Measurements from ENCODE around the gene MID1IP1. TPM values are rescaled to one million over a fixed set of nuclear protein-coding genes. Genes with fewer than 3 reads are reported as not detected.

MID1IP1 gene
- polyA plus RNA-seq, 1 donor from 2014 or later: 8.2 TPM

- no peaks in the 10 kb centered on the region for H3K27me3 ChIP-seq (ENCODE audit: insufficient read depth, low read depth, low read length)
- no peaks in the 10 kb centered on the region for H3F3A ChIP-seq (ENCODE audit: insufficient read depth, low read length, poor library complexity, severe bottlenecking)
- H3K79me2 ChIP-seq (replicated peaks; ENCODE audit: insufficient read depth, low read length): no peaks in the 10 kb centered on the region
- no peak overlapping the region for H3K4me2 ChIP-seq (ENCODE audit: low read length)
- no peaks in the 10 kb centered on the region for H3K9me2 ChIP-seq (ENCODE audit: insufficient read depth, low read length)
- no peaks in the 10 kb centered on the region for H3K9me3 ChIP-seq (ENCODE audit: low read length)
- H3K4me3 ChIP-seq (ENCODE audit: low read length): no peak overlapping the region
- no peaks in the 10 kb centered on the region for H4K20me1 ChIP-seq (ENCODE audit: insufficient read depth)
- no peak overlapping the region for H3K27ac ChIP-seq (ENCODE audit: low read length)
- no peak overlapping the region for H3K9ac ChIP-seq (ENCODE audit: low read length)
- no peaks in the 10 kb centered on the region for H3K36me3 ChIP-seq (ENCODE audit: insufficient read depth, low read length)
- TF ChIP-seq REST (IDR thresholded peaks at IDR 0.05; ENCODE audit: borderline replicate concordance): no peak
- TF ChIP-seq EZH2 (IDR thresholded peaks at IDR 0.05; ENCODE audit: borderline replicate concordance, insufficient read depth, low read length, poor library complexity, severe bottlenecking): no peak
- no peak for TF ChIP-seq RAD21 (conservative IDR thresholded peaks at IDR 0.05)
- TF ChIP-seq CTCF (IDR thresholded peaks at IDR 0.05; ENCODE audit: poor library complexity, severe bottlenecking): no peak
- TF ChIP-seq POLR2AphosphoS5 (IDR thresholded peaks at IDR 0.05): no peak
- no peak for TF ChIP-seq TAF1 (IDR thresholded peaks at IDR 0.05; ENCODE audit: low read depth)
- TF ChIP-seq MXI1 (conservative IDR thresholded peaks at IDR 0.05; ENCODE audit: poor library complexity, severe bottlenecking): no peak
- no peak for TF ChIP-seq SMC3 (conservative IDR thresholded peaks at IDR 0.05; ENCODE audit: poor library complexity)
- TF ChIP-seq EP300 (conservative IDR thresholded peaks at IDR 0.05; ENCODE audit: poor library complexity, severe bottlenecking): no peak
- H2AFZ ChIP-seq (ENCODE audit: low read depth, low read length): no peak overlapping the region
These were observed 53.0 kb downstream of the MID1IP1 start for GRCh38 chrX:38854305-38854704.

Other genes with a start within 250 kb of the MID1IP1 start
- 180 and 184 TPM in 2 replicates for gene TSPAN7, start 239.9 kb upstream of the MID1IP1 start, polyA plus RNA-seq

Data from neural cell (in vitro differentiated cells).